Right renal pelvis (tissue), 4 donors: Measurements from ENCODE around the gene OR2V2. TPM values are rescaled to one million over a fixed set of nuclear protein-coding genes. Genes with fewer than 3 reads are reported as not detected.
A peak's percentile ranks its signal among the peaks of the same experiment; 100 is the strongest.

ENCODE experiments used
- DNase-seq, 4 donors: peaks; one replicate each; pipeline ENCODE4 v3.0.0-alpha.2; 2013; ENCODE audit warnings: low read depth in 4 of 4, low spot score in 3 of 4, missing footprints in 1 of 4
- polyA plus RNA-seq, 4 donors: library from polyadenylated mRNA; unstranded; fragments of 120-200 nt; gene quantifications; one replicate each; pipeline ENCODE4 v1.2.1, GENCODE V29; 2013; ENCODE audit not compliant: insufficient read length in 4 of 4

OR2V2 gene
- polyA plus RNA-seq, 4 donors = 0.01 TPM; not detected in 3

GRCh38 chr5:181188700-181189362, 41.4 kb downstream of the OR2V2 start:
- no peak for DNase-seq

GRCh38 chr5:181189363-181189961, 42.1 kb downstream of the OR2V2 start:
- DNase-seq = no peak

GRCh38 chr5:181189962-181190710, 42.8 kb downstream of the OR2V2 start:
- no peak for DNase-seq

GRCh38 chr5:181190711-181191525, 43.5 kb downstream of the OR2V2 start:
- no peak for DNase-seq

- peak; percentile 88 to 92 (median 90) for DNase-seq
Measured at GRCh38 chr5:181191526-181192336, 44.3 kb downstream of the OR2V2 start.

- DNase-seq = no peak
Measured at GRCh38 chr5:181192337-181193046, 45.1 kb downstream of the OR2V2 start.

- no peak for DNase-seq
Measured at GRCh38 chr5:181193656-181194055, 46.3 kb downstream of the OR2V2 start.

- no peak for DNase-seq
Measured at GRCh38 chr5:181194489-181195248, 47.3 kb downstream of the OR2V2 start.

- no peak for DNase-seq
Measured at GRCh38 chr5:181195249-181195761, 47.9 kb downstream of the OR2V2 start.

- DNase-seq = no peak
Measured at GRCh38 chr5:181197326-181197951, 50.1 kb downstream of the OR2V2 start.

GRCh38 chr5:181198106-181198685, 50.8 kb downstream of the OR2V2 start:
- DNase-seq = no peak

GRCh38 chr5:181198905-181199519, 51.6 kb downstream of the OR2V2 start:
- DNase-seq = no peak

GRCh38 chr5:181199881-181200638, 52.7 kb downstream of the OR2V2 start:
- DNase-seq = no peak

GRCh38 chr5:181200816-181201215, 53.4 kb downstream of the OR2V2 start:
- DNase-seq = no peak

- DNase-seq = no peak
Measured at GRCh38 chr5:181203093-181203711, 55.8 kb downstream of the OR2V2 start.

GRCh38 chr5:181203777-181204112, 56.4 kb downstream of the OR2V2 start:
- no peak for DNase-seq
